HEK293T (cell line): ENCODE data around the gene PKP1.
"Not testable (repeated sequence)": the region's sequence is repeated elsewhere in the genome, so short reads cannot be mapped to it uniquely, and the experiment has no call there.

Source experiments
- CTCF ChIA-PET: fragments of 350-600 bp; formaldehyde crosslinking; extraction: SDS; loops from one replicate; lab custom pipeline; 2021; ENCODE audit warnings: antibody characterized with exemption, inconsistent platforms; lab: Yijun Ruan, JAX
- POLR2A ChIA-PET: fragments of 350-600 bp; formaldehyde crosslinking; extraction: SDS; loops from one replicate; lab custom pipeline; 2020; ENCODE audit warnings: antibody characterized with exemption, inconsistent platforms; lab: Yijun Ruan, JAX
- DNase-seq: peaks from one replicate; pipeline ENCODE4 v3.0.0; 2012; ENCODE audit warnings: mixed read lengths; ENCODE audit errors: extremely low spot score
- ARNT ChIP-seq: fragments of 450-650 bp; IDR thresholded peaks from 2 replicates; pipeline ENCODE4 v1.6.1; 2017; ENCODE audit warnings: mild to moderate bottlenecking
- BHLHE40 ChIP-seq: fragments of 450-650 bp; IDR thresholded peaks from 2 replicates; pipeline ENCODE4 v1.6.1; 2016; ENCODE audit warnings: mild to moderate bottlenecking, moderate library complexity, borderline replicate concordance
- CTBP1 ChIP-seq: fragments of 450-650 bp; IDR thresholded peaks from 2 replicates; pipeline ENCODE4 v1.6.1; 2016; ENCODE audit warnings: borderline replicate concordance
- ELF4 ChIP-seq: fragments of 450-650 bp; IDR thresholded peaks from 2 replicates; pipeline ENCODE4 v1.6.1; 2017; ENCODE audit warnings: antibody characterized with exemption
- FOXA1 ChIP-seq: fragments of 450-650 bp; IDR thresholded peaks from 2 replicates; pipeline ENCODE4 v1.6.1; 2016; ENCODE audit warnings: mild to moderate bottlenecking
- FOXK2 ChIP-seq: fragments of 450-650 bp; IDR thresholded peaks from 2 replicates; pipeline ENCODE4 v1.6.1; 2016; ENCODE audit warnings: mild to moderate bottlenecking
- FOXM1 ChIP-seq: fragments of 450-650 bp; IDR thresholded peaks from 2 replicates; pipeline ENCODE4 v1.6.1; 2017; ENCODE audit warnings: mild to moderate bottlenecking, borderline replicate concordance
- HDGF ChIP-seq: fragments of 450-650 bp; IDR thresholded peaks from 2 replicates; pipeline ENCODE4 v1.6.1; 2017; ENCODE audit warnings: antibody characterized with exemption, borderline replicate concordance
- L3MBTL2 ChIP-seq: fragments of 450-650 bp; conservative IDR thresholded peaks from 2 replicates; pipeline ENCODE4 v1.6.1; 2016; ENCODE audit warnings: mild to moderate bottlenecking
- LEF1 ChIP-seq: fragments of 450-650 bp; IDR thresholded peaks from 2 replicates; pipeline ENCODE4 v1.6.1; 2017; ENCODE audit warnings: mild to moderate bottlenecking, borderline replicate concordance
- NFRKB ChIP-seq: fragments of 450-650 bp; IDR thresholded peaks from 2 replicates; pipeline ENCODE4 v1.6.1; 2016; ENCODE audit warnings: mild to moderate bottlenecking, moderate library complexity
- SP1 ChIP-seq: fragments of 450-650 bp; IDR thresholded peaks from 2 replicates; pipeline ENCODE4 v1.6.1; 2017
- SUZ12 ChIP-seq: fragments of 450-650 bp; IDR thresholded peaks from 2 replicates; pipeline ENCODE4 v1.6.1; 2016; ENCODE audit warnings: mild to moderate bottlenecking
- TARDBP ChIP-seq: fragments of 450-650 bp; IDR thresholded peaks from 2 replicates; pipeline ENCODE4 v1.6.1; 2016
- ZNF384 ChIP-seq: fragments of 450-650 bp; IDR thresholded peaks from 2 replicates; pipeline ENCODE4 v1.6.1; 2016
- TF ChIP-seq, protein P1 (sequence below): fragments of 450-650 bp; IDR thresholded peaks from 2 replicates; pipeline ENCODE4 v1.6.1; 2016

The PKP1 gene

DNA sequence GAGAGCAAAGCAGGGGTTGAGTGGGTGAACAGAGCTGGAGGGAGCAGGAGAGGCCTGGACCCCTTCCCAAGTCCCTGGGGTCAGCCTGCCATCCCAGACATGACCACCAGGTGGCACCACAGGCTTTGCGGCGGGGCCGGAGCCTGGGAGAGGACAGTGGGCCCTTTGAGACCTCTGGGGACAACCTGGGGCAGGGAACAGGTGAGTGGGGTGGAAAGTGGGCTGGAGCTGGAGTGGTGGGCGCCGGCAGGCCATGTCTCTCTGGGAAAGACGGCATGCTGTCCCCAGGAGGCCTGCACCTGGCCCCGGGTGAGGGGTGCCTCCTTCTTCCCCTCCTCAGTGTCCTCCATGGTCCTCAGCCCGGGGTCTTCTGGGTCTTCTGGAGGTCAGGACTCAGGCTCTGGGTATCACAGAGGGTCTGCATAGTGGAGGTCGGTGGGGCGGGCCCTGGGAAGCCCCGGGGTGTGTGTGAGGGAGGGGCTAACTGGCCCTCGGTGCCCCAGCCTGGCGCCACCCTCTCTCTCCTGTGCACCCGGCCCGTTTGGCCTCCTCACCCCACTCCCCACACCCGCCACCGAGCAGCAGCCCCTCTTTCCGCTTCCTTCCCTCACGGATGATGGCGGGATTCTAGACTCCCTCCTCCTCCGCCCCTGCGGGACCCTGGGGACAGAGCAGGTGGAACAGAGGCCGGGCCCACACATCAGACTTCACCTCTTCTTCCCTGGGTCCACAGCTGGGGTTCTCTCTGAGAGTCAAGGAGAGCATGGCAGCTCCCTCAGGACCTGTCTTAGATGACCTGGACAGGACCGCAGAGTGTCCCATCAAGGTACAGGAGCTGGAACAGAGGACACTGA lies 28.5 kb upstream of the PKP1 start:
- ChIA-PET CTCF (interaction anchor here (0.7 to 2.1 kb wide), 11 partner anchors 12 to 181 kb away, joined by 3 to 24 read pairs (median 3); no protein-coding TSS in a partner anchor), POLR2A (no interaction called here)
- DNase-seq, result peak; percentile 95
- no peak for TF ChIP-seq BHLHE40
- TF ChIP-seq HDGF, result 0 out of 2 replicates have a peak, but pooled peaks have one; percentile 10
- no peak for TF ChIP-seq CTBP1
- TF ChIP-seq LEF1, result no peak

DNA sequence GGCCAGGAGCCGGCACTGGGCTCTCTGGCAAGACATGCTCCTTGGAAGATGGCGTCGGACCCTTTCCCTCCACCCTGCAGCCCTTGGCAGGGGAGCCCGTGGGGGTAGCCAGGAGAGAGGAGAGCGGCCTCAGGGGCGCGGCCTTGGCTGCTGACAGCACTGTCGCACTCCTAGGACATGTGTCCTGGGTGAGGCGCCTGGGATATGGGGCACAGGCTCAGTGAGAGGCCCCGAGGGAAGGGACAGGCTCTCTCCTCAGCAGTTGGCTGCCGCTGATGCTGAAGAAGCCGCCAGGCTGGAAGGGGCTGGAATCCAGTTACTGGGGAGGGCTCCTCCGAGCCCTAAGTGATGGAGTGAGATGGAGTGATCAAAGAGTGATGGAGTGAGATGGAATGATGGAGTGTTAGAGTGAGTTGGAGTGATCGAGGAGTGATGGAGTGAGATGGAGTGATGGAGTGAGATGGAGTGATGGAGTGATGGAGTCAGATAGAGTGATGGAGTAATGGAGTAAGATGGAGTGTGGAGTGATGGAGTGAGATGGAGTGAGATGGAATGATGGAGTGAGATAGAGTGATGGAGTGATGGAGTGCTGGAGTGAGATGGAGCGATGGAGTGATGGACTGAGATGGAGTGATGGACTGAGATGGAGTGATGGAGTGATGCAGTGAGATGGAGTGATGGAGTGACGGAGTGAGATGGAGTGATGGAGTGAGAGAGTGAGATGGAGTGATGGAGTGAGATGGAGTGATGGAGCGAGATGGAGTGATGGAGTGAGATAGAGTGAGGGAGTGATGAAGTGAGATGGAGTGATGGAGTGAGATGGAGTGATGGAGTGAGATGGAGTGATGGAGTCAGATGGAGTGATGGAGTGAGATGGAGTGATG lies 27.6 kb upstream of the PKP1 start:
- CTCF ChIA-PET, result no interaction called here
- POLR2A ChIA-PET, result no interaction called here
- DNase-seq, result peak; percentile 8
- TF ChIP-seq ZNF384 (no peak), HDGF (no peak), SUZ12 (no peak), TARDBP (no peak), SP1 (no peak), FOXA1 (no peak), LEF1 (no peak), FOXM1 (no peak), BHLHE40 (no peak), FOXK2 (no peak), ARNT (no peak)
- TF ChIP-seq, protein P1, sequence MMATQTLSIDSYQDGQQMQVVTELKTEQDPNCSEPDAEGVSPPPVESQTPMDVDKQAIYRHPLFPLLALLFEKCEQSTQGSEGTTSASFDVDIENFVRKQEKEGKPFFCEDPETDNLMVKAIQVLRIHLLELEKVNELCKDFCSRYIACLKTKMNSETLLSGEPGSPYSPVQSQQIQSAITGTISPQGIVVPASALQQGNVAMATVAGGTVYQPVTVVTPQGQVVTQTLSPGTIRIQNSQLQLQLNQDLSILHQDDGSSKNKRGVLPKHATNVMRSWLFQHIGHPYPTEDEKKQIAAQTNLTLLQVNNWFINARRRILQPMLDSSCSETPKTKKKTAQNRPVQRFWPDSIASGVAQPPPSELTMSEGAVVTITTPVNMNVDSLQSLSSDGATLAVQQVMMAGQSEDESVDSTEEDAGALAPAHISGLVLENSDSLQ, result no peak

DNA sequence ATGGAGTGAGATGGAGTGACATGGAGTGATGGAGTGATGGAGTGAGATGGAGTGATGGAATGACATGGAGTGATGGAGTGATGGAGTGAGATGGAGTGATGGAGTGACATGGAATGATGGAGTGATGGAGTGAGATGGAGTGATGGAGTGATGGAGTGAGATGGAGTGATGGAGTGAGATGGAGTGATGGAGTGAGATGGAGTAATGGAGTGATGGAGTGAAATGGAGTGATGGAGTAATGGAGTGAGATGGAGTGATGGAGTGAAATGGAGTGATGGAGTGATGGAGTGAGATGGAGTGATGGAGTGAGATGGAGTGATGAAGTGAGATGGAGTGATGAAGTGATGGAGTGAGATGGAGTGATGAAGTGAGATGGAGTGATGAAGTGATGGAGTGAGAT lies 25.2 kb upstream of the PKP1 start:
- POLR2A ChIA-PET, CTCF ChIA-PET, DNase-seq: not testable (repeated sequence)

DNA sequence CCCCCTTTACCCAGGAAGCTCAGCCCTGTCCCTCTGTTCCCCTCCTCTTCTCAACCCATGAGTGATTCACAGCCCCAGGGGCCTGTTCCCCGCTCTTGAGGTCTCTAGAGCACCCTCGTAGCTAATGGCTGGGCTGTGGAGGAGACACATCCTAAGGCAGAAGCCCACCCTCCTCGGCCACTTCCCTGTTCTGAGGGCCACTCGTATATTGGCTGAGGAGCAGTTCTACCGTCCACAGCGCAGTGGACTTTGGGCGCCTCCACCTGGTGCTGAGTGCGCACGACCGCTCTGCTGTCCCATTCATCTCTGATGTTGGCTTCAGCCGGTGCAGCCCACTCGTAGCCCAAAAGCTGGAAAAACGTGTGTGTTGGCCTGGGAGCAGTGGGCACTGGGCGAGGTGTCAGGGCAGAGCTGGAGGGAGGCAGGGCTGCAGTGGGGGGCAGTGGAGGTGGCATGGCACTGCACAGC lies 24.5 kb upstream of the PKP1 start:
- DNase-seq, result no peak
- POLR2A ChIA-PET, result no interaction called here
- TF ChIP-seq NFRKB (no peak), FOXA1 (no peak), L3MBTL2 (no peak), SUZ12 (no peak), FOXM1 (no peak), ELF4 (no peak), FOXK2 (no peak), SP1 (no peak), BHLHE40 (no peak), ARNT (no peak), CTBP1 (no peak), TARDBP (no peak), ZNF384 (no peak), LEF1 (no peak), HDGF (no peak)
- TF ChIP-seq, protein P1, result no peak
- CTCF ChIA-PET, result interaction anchor here (1.1 kb wide), 1 partner anchor 103 kb away, joined by 3 read pairs; no protein-coding TSS in a partner anchor

DNA sequence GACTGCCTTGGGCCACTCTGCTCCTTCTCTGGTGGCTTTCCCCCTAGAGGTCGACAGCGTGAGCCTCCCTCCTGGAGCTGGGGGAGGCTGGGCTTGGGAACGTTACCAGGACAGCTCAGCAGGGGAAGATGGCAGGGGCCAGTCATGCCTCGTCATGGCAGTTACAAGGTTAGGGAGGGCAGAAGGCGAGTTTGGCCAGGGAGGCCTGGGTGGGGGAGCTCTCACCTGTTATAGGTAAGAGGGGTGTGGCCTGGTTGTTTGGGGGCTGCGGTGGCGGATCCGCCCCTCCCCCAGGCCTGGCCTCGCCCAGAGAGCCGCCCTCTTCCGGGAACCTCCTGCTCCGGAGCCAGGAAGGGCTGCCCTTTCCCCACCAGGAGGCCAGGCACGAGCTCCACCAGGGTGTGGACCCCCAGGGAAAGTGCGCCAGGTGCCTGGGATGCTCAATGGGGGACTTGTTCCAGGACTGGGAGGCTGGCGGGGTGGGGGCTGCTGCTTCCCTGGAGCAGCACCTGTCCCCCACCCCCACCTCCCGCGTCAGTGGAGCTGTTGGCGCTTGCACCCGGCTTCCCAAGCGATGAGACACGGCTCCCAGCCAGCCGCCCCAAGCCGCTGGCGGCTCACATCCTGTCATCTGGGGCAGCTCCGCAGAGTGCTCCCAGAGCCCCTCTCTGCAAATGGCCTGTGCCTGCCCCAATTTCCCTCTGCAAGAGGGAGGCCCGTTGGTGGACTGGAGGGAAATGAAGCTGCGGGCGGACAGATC lies 23.6 kb upstream of the PKP1 start:
- DNase-seq, result no peak
- ChIA-PET CTCF (interaction anchor here (1.1 kb wide), 1 partner anchor 102 kb away, joined by 3 read pairs; no protein-coding TSS in a partner anchor), POLR2A (no interaction called here)
- TF ChIP-seq NFRKB, result no peak
- no peak for TF ChIP-seq HDGF
- TF ChIP-seq, protein P1, result no peak
- no peak for TF ChIP-seq ELF4
- TF ChIP-seq ARNT, result no peak
- TF ChIP-seq FOXM1, result no peak
- no peak for TF ChIP-seq TARDBP
- TF ChIP-seq SP1, result no peak
- TF ChIP-seq CTBP1, result no peak
- TF ChIP-seq ZNF384, result no peak
- TF ChIP-seq L3MBTL2, result no peak
- no peak for TF ChIP-seq SUZ12
- no peak for TF ChIP-seq BHLHE40
